Left lung (tissue), 10 donors: Measurements from ENCODE around the gene ALPP. TPM values are rescaled to one million over a fixed set of nuclear protein-coding genes. Genes with fewer than 3 reads are reported as not detected.

Experiments
- ATAC-seq: fragments of 200-7000 bp; cut with Tn5 transposase; one replicate; pipeline ENCODE4 v1.9.1; 2020; ENCODE audit warnings: moderate library complexity
- DNase-seq, 4 donors: peaks; one replicate each; pipeline ENCODE4 v3.0.0-alpha.2; 2013 to 2020
- H3K27ac ChIP-seq, 2 donors: fragments of 200-600 bp; sonication (generic) in 1 of 2; one replicate each; pipeline versions ENCODE4 v1.5.0 to v1.8.0; 2020 to 2021
- H3K27me3 ChIP-seq, 2 donors: fragments of 200-600 bp; sonication (generic) in 1 of 2; one replicate each; pipeline versions ENCODE4 v1.5.0 to v1.8.0; 2020 to 2021
- H3K36me3 ChIP-seq, 2 donors: fragments of 200-600 bp; sonication (generic) in 1 of 2; one replicate each; pipeline versions ENCODE4 v1.5.0 to v1.8.0; 2020 to 2021
- H3K4me1 ChIP-seq, 2 donors: fragments of 200-600 bp; one replicate each; pipeline ENCODE4 v1.8.0; 2021
- H3K4me3 ChIP-seq, 2 donors: fragments of 200-600 bp; sonication (generic) in 1 of 2; one replicate each; pipeline versions ENCODE4 v1.5.0 to v1.8.0; 2020 to 2021; ENCODE audit warnings: mild to moderate bottlenecking in 1 of 2
- H3K9me3 ChIP-seq, 2 donors: fragments of 200-600 bp; sonication (generic) in 1 of 2; one replicate each; pipeline versions ENCODE4 v1.5.0 to v1.8.0; 2020 to 2021
- CTCF ChIP-seq, 2 donors: fragments of 200-600 bp; sonication (generic) in 1 of 2; IDR thresholded peaks; one replicate each; pipeline versions ENCODE4 v1.5.0 to v1.8.0; 2021; ENCODE audit warnings: antibody characterized with exemption in 2 of 2
- intact Hi-C, 2 donors: fragments of 100-400 bp; cut with DNase I; formaldehyde crosslinking; loops; one replicate each; pipeline versions ENCODE4 v1.11.2 to v1.14.2; 2022
- polyA plus RNA-seq, 6 donors: library from polyadenylated mRNA; unstranded; fragments of 120-200 nt; gene quantifications; one replicate each; pipeline ENCODE4 v1.2.1, GENCODE V29; 2013; ENCODE audit not compliant: insufficient read length in 6 of 6
- total RNA-seq, 2 donors: library from RNA; stranded (reverse); fragmentation: NEBNext Ultra II Directional; extraction: Animal tissue kit (Norgen Biotek cat#: 25700); gene quantifications; one replicate each; pipeline ENCODE4 v1.2.1, GENCODE V29; 2021
- donor health status: DM: no; HTN: yes; CAD: no.
- donor health status: DM: no; HTN: no; CAD: no.

ALPP gene
- total and polyA plus RNA-seq, 8 donors = 0.07 to 14.1 (median 0.18) TPM; not detected in 3

- no peak for TF ChIP-seq CTCF (IDR thresholded peaks at IDR 0.05)
- intact Hi-C loops = no loop called here
- no peak overlapping the region for H3K4me3 ChIP-seq
- no peaks in the 10 kb centered on the region for H3K9me3 ChIP-seq
- ATAC-seq = no peak
- H3K4me1 ChIP-seq = no peaks in the 10 kb centered on the region
- peaks cover 0 to 16% of the 10 kb centered on the region in 2 donors for H3K36me3 ChIP-seq
- peak in 1 of 4 donors; percentile 20 for DNase-seq
- H3K27me3 ChIP-seq = no peaks in the 10 kb centered on the region
- H3K27ac ChIP-seq = no peak overlapping the region
Observed at GRCh38 chr2:232340171-232340935, 38.2 kb upstream of the ALPP start.

- Histone ChIP-seq H3K36me3 (peaks cover 0 to 8% of the 10 kb centered on the region in 2 donors), H3K9me3 (no peaks in the 10 kb centered on the region), H3K27ac (no peak overlapping the region), H3K27me3 (no peaks in the 10 kb centered on the region), H3K4me3 (no peak overlapping the region), H3K4me1 (no peaks in the 10 kb centered on the region)
- no peak for TF ChIP-seq CTCF (IDR thresholded peaks at IDR 0.05)
- intact Hi-C loops = no loop called here
- ATAC-seq = no peak
- DNase-seq = no peak
Observed at GRCh38 chr2:232341061-232341738, 37.4 kb upstream of the ALPP start.

GRCh38 chr2:232341739-232342126 is 36.8 kb upstream of the ALPP start:
- no peak for DNase-seq
- Histone ChIP-seq H3K4me3 (no peak overlapping the region), H3K36me3 (peaks cover 0 to 2% of the 10 kb centered on the region in 2 donors), H3K4me1 (no peaks in the 10 kb centered on the region), H3K27ac (no peak overlapping the region), H3K27me3 (no peaks in the 10 kb centered on the region), H3K9me3 (no peaks in the 10 kb centered on the region)
- no peak for TF ChIP-seq CTCF (IDR thresholded peaks at IDR 0.05)
- intact Hi-C loops = no loop called here
- ATAC-seq = no peak

GRCh38 chr2:232342635-232343565 is 35.7 kb upstream of the ALPP start:
- Histone ChIP-seq H3K27me3 (peaks cover 0 to 3% of the 10 kb centered on the region in 2 donors), H3K36me3 (no peaks in the 10 kb centered on the region), H3K27ac (no peak overlapping the region), H3K4me1 (no peaks in the 10 kb centered on the region), H3K4me3 (no peak overlapping the region), H3K9me3 (no peaks in the 10 kb centered on the region)
- intact Hi-C loops = no loop called here
- TF ChIP-seq CTCF (IDR thresholded peaks at IDR 0.05) = no peak
- DNase-seq = peak in 1 of 4 donors; percentile 15
- ATAC-seq = no peak
